Dermis microvascular lymphatic vessel endothelial cell (primary cell): ENCODE results near the gene TLCD4. TPM values are rescaled to one million over a fixed set of nuclear protein-coding genes. Genes with fewer than 3 reads are reported as not detected.
"Not testable (repeated sequence)": the region's sequence is repeated elsewhere in the genome, so short reads cannot be mapped to it uniquely, and the experiment has no call there.

Experiments used
- DNase-seq, 2 donors: peaks; one replicate each; pipeline versions ENCODE4 v3.0.0 to v3.0.0-alpha.2; 2010; ENCODE audit warnings: low read depth in 2 of 2
- total RNA-seq: library from RNA; depleted of rRNA; stranded (reverse); fragments of >200 nt; gene quantifications from 2 replicates; pipeline ENCODE4 v1.2.1, GENCODE V29; 2014

TLCD4 gene
- under 0.01 TPM in 2 replicates for total RNA-seq

- DNase-seq: peak in 1 of 2 donors; percentile 17
Measured at GRCh38 chr1:95117207-95118066, at the start of gene TLCD4. TSS of gene TLCD4 (plus strand) at chr1:95117355. CDS start at chr1:95143902, 26,547 bp downstream.

GRCh38 chr1:95067568-95067967, 49.6 kb upstream of the TLCD4 start:
- no peak for DNase-seq

GRCh38 chr1:95068956-95069709, 48.0 kb upstream of the TLCD4 start:
- DNase-seq: no peak

- no peak for DNase-seq
Measured at GRCh38 chr1:95069710-95070093, 47.5 kb upstream of the TLCD4 start.

DNA sequence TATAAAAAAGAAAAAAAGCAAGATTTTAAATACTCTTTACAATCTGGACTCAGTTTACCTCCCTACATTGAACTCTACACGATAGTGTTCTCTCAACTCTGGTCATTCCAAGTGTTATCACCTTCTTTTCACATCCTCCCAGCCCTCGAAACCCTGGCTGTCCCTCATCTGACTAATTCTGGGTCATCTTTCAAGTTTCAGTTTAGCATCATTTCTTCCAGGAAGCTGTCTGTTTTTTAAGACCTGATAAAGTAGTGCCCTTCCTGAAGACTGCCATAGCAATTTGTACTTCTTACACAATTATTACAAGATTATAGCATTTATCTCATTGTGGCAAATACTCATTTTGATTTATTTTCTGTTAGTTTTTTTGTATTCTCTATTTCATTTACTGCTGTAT, 45.6 kb upstream of the TLCD4 start:
- DNase-seq: no peak

DNA sequence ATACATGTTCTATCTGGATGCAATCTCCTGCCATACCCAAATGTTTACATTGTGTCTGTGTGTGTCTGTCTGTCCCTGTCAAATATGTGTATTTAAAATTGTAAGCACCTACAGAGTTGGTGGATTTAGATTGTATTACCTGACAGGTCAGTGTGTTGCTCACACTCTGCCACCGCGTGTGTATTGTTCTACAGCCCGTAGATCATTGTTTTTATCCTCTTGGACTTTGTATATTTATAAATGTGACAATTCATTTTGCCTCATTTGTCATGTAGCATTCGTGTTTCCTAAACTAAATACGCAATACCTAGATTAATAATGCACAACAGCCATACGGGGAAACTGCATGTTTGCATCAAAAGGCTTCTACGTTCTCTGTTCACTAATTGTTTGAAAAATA, 45.0 kb upstream of the TLCD4 start:
- DNase-seq: no peak

DNA sequence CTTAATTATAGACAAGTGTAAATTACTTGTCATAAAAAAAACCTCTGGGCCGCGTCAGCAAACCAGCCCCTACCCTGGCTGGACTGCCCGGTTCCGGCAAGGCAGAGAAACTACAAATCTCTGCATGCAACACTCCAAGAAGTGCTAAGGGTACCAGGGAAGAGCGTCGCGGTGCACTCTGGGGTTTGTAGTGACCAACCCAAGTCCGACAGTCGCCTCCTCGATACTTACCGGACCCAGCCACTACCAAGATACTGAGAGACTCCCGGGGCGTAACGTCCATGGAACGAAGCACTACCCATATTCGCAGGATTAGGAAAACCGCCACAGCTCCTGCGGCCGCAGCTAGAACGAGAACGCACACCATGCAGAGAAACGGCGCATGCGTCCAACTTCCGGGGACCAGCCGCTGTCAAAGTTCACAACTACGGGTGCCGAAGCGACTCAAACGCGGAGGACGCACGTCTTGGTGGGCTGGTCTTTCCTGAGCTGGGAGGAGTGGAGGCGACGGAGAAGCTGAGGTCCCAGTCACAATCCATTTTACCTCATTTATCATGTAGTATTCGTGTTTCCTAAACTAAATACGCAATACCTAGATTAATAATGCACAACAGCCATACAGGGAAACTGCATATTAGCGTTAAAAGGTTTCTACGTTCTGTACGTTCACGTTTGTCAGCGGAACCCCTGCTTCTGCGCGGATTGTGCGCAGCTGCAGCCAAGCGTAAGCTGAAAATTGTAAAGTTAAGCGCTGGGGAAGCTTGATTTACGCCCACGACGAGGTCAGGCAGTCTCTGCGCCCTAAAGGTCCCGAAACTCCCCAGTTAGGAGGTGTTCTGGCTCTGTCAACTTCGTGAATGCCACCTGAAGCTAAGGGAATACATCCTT, 44.4 kb upstream of the TLCD4 start, which contains the start of gene ALG14:
ALG14 (minus strand) TSS at position 420 of the 888 bp plus-strand sequence; CDS start at position 367, 53 bp downstream.
- DNase-seq: peak; percentile 91 to 95

- DNase-seq: no peak
Measured at GRCh38 chr1:95073446-95073845, 43.7 kb upstream of the TLCD4 start.

DNA sequence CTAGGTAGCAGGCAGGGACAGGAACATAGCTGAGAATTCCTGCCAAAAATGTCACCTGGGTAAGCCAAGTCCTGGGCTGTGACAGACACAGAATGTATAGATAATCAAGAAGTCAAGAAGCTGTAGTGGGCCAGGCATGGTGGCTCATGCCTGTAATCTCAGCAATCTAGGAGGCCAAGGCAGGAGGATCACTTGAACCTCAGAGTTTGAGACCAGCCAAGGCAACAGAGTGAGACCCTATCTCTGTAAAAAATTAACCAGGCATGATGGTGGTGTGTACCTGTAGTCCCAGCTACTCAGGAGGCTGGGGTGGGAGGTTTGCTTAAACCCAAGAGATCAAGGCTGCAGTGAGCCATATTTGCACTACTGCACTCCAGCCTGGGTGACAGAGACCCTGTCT, 41.1 kb upstream of the TLCD4 start:
- DNase-seq: no peak

- no peak for DNase-seq
Measured at GRCh38 chr1:95080446-95080845, 36.7 kb upstream of the TLCD4 start.

- DNase-seq: no peak
Measured at GRCh38 chr1:95080879-95081278, 36.3 kb upstream of the TLCD4 start.

GRCh38 chr1:95084317-95085176, 32.6 kb upstream of the TLCD4 start:
- DNase-seq: peak; percentile 9 to 50

GRCh38 chr1:95085376-95085775, 31.8 kb upstream of the TLCD4 start:
- no peak for DNase-seq

- peak; percentile 4 to 80 for DNase-seq
Measured at GRCh38 chr1:95086949-95087533, 30.1 kb upstream of the TLCD4 start.

GRCh38 chr1:95088303-95088702, 28.9 kb upstream of the TLCD4 start:
- no peak for DNase-seq

DNA sequence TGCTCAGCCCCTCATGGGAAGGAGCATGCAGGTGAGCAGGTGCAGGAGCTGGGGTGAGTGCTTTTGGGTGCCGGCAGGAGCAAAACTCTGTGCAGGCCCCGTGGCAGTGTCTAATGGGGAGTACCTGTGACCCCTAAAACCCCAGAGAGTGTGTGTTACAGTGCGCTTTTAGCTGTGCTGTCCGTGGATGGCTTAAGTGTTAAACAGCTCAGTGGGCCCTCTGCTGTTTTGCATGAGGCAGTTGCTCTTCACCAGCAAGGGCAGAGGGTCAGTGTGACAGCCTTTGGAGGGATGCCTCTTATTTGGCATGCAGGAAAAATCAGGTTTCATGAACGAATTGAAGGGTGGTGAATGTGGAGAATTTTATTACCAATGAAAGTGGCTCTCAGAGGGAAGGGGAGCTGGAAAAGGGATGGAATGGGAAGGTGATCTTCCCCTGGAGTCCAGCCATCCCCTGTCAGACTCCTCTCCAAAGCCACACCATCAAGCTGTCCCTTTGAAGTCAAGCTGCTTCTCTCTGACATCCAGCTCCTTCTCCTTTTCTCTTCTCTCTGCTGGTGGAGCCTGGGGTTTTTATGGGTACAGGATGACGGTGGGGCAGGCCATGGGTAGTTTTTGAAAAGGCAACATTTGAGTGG, 27.4 kb upstream of the TLCD4 start:
- DNase-seq: no peak

DNA sequence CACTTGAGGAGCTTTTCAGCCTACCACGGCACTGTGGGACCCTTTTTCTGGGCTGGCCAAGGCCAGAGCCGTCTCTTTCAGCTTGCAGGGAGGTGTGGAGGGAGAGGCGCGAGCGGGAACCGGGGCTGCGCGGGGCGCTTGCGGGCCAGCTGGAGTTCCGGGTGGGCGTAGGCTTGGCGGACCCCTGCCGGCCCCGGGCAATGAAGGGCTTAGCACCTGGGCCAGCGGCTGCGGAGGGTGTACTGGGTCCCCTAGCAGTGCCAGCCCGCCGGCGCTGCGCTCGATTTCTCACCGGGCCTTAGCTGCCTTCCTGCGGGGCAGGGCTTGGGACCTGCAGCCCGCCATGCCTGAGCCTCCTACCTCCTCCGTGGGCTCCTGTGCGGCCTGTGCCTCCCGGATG, 25.9 kb upstream of the TLCD4 start:
- not testable (repeated sequence) for DNase-seq

- DNase-seq: not testable (repeated sequence)
Measured at GRCh38 chr1:95092891-95093290, 24.3 kb upstream of the TLCD4 start.

DNA sequence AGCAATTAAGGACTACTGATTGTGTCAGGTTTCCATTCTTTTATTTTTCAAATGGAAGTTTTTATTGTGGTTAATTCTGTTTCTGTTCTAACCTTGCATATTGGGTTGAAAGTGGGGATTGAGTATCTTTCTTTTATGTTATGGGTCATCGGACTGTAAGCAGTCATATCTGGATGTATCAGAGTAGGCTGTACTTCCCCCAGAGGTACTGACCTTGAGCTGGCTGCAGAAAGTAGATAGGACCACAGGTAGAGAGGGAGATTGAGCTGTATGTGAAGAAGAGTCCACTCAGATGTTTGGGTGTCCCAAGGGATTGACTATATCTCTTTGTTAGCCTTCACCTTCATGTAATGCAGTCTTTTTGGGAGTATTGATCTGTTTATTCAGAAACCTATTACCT, 23.9 kb upstream of the TLCD4 start:
- DNase-seq: no peak

DNA sequence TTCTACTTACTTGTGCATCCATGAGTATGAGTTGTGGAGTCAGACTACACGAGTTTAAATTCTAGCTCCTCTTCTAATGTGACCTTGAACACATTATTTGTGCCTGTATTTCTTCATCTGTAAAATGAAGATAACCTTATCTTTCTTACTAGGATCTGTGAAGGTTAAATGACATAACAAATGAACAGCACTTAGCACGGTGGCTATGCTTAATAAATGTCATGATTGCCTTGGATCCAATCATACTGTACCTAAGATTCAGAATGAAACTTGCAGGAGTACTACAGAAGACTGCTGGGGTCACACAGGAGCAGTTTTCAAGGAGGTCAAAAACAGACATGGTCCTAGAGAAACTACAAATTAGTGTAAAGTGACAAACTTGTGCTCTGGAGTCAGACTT, 22.2 kb upstream of the TLCD4 start:
- DNase-seq: no peak
